ENCODE measurements around the gene ZNF598. TPM values are rescaled to one million over a fixed set of nuclear protein-coding genes. Genes with fewer than 3 reads are reported as not detected.
A peak's percentile ranks its signal among the peaks of the same experiment; 100 is the strongest.

ZNF598 gene
- total RNA-seq, 1 experiment from 2014 or later = 57.4 TPM

- TF ChIP-seq REST (IDR thresholded peaks at IDR 0.05; ENCODE audit: low read depth) (no peak), CBX3 (IDR thresholded peaks at IDR 0.05; ENCODE audit: low read depth) (no peak; the same call in 1 of the 2 replicates), POLR2A (IDR thresholded peaks at IDR 0.05; ENCODE audit: borderline replicate concordance, extremely low read depth, insufficient read depth, insufficient read length) (peak; percentile 67), CTCF (IDR thresholded peaks at IDR 0.05 in 2 of 3, conservative IDR thresholded peaks at IDR 0.05 in 1 of 3; ENCODE audit: borderline replicate concordance in 1 of 3, insufficient read depth in 1 of 3, low read depth in 2 of 3, low read length in 2 of 3) (peak in 2 of 3 experiments; percentile 7 to 21; a peak in 1 of 6 replicates), MAX (IDR thresholded peaks at IDR 0.05) (peak; percentile 87), TCF7L2 (IDR thresholded peaks at IDR 0.05; ENCODE audit: borderline replicate concordance, extremely low read depth, insufficient read depth, insufficient read length) (peak; percentile 52), POLR2AphosphoS5 (IDR thresholded peaks at IDR 0.05; ENCODE audit: low read depth, low read length) (peak; percentile 73), ZNF274 (IDR thresholded peaks at IDR 0.05; ENCODE audit: low read depth, low read length) (no peak), SRF (IDR thresholded peaks at IDR 0.05; ENCODE audit: low read depth) (no peak), ELF1 (IDR thresholded peaks at IDR 0.05; ENCODE audit: borderline replicate concordance, low read depth) (no peak; the same call in 1 of the 2 replicates), JUND (IDR thresholded peaks at IDR 0.05) (no peak), EZH2phosphoT487 (IDR thresholded peaks at IDR 0.05; ENCODE audit: borderline replicate concordance) (no peak)
These were observed 37.9 kb upstream of the ZNF598 start, which contains the start of the genes NTHL1 and TSC2 (continued) for GRCh38 chr16:2047330-2048115.
